Fibroblast of upper back skin (primary cell): ENCODE measurements around the gene CNPY4.
"Not testable (repeated sequence)": the region's sequence is repeated elsewhere in the genome, so short reads cannot be mapped to it uniquely, and the experiment has no call there.

ENCODE experiments used
- DNase-seq: peaks from one replicate; pipeline ENCODE4 v3.0.0-alpha.2; 2013

The CNPY4 gene

DNA sequence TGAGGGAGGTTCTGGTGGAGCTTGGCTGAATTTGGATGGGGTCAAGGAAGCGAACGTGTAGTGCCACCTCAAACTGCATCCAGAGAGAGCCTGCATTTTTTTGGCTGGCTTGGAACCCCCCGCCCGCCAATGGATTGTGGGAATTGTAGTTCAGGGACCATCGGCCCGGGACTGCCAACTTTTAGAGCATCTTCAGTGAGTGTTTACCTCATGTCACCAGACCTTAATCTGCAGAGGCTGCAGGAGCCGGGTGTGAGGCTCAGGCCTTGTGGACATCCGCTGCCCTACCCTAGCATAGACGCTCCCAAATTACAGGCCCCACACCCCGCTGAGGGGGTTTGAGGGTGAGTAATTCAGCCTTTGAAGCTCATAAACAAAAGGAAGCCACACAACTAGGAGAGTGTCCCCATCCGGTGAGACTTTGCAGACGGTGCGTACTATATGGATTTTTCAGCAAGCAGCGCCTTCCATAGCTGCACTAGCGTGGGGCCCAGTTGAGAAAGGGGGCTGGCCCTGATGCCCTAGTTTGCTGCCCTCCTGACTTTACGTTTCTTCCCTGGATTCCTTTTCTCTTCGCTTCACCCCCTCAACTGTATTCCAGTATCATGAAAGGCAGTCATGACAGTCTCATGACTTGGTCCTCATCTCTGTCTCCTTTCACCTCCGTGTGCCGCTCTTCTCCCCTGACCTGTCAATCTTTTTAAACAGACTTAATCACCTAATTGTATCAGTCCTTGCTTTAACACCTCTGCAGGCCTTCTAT, 717 bp downstream of the CNPY4 start:
- peak; percentile 65 for DNase-seq

DNA sequence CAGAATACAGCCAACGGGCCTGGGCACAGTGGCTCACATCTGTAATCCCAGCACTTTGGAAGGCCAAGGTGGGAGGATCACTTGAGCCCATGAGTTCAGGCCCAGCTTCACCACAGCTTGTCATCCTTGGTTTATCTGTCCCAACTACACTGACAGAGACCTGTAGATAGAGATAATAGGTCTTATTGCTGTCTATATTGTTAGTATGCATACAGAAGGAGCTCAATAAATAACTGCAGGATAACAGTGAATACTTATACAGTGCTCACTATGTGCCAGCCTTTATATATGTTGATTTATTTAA, 1.3 kb downstream of the CNPY4 start:
- DNase-seq = no peak

DNA sequence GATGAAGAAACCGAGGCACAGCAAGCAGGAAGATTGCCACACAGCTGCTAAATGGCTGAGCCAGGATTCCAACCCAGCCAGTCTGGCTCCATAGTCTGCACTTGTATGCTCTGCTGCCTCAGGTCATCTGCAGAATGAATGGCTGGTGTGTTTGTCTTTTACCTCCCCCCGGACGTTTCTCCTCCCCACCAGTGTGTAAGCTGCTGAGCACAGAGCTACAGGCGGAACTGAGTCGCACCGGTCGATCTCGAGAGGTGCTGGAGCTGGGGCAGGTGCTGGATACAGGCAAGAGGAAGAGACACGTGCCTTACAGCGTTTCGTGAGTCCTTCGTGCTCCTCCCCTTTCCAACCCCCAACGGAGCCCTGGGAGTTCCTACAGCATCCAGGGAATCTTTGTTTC, 2.6 kb downstream of the CNPY4 start:
- no peak for DNase-seq

DNA sequence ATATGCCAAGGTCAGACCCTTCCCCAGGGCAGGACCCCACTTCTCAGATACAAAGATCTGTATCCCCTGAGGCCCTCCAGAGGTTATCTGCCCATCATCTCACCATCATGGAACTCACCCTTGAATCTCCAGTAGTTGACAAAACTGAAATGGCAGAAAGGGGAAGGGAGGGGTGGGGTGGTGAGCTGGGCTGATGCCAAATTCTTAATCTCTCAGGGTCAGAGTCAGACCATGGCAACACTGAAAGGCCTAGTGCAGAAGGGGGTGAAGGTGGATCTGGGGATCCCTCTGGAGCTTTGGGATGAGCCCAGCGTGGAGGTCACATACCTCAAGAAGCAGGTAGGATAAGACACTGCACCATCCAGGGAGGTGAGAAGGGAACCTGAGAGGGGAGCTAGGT, 3.1 kb downstream of the CNPY4 start:
- DNase-seq = no peak

DNA sequence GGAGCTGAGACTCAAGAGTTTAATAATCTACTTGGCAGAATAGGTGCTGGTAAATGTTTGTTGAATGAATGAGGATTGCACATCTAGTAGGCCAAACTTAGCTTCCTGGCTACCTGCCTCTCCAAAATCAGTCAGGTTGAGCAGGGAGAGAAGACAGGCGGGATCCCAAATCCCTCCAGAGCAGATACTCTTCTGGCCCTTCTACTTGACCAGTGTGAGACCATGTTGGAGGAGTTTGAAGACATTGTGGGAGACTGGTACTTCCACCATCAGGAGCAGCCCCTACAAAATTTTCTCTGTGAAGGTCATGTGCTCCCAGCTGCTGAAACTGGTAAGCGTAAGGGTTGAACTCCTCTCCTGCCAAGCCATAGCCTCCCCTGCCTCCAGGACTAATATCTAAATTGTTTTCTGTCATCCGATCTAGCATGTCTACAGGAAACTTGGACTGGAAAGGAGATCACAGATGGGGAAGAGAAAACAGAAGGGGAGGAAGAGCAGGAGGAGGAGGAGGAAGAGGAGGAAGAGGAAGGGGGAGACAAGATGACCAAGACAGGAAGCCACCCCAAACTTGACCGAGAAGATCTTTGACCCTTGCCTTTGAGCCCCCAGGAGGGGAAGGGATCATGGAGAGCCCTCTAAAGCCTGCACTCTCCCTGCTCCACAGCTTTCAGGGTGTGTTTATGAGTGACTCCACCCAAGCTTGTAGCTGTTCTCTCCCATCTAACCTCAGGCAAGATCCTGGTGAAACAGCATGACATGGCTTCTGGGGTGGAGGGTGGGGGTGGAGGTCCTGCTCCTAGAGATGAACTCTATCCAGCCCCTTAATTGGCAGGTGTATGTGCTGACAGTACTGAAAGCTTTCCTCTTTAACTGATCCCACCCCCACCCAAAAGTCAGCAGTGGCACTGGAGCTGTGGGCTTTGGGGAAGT, 5.1 kb downstream of the CNPY4 start:
- DNase-seq = no peak

DNA sequence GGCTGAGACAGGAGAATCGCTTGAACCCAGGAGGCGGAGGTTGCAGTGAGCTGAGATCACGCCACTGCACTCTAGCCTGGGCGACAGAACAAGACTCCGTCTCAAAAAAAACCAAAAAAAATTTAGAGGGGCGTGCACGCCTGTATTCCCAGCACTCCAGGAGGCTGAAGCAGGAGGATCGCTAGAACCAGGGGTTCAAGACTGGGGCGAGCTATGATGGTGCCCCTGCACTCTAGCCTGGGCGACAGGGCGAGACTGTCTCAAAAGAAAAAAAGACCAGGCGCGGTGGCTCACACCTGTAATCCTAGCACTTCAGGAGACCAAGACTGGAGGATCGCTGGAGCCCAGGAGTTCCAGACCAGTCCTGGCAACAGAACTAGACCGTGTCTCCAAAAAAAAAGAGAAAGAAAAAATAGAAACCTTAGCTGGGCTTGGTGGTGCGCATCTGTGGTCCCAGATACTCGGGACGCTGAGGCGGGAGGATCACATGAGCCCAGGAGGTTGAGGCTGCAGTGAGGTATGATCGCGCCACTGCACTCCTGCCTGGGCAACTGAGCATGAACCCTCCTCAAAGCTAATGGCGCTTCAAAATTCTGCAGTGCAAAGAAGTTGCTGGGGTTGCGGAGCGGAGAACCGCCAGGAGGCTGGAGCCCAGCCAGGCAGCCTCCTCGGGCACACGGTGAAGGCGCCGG, 7.0 kb downstream of the CNPY4 start:
- DNase-seq = no peak

DNA sequence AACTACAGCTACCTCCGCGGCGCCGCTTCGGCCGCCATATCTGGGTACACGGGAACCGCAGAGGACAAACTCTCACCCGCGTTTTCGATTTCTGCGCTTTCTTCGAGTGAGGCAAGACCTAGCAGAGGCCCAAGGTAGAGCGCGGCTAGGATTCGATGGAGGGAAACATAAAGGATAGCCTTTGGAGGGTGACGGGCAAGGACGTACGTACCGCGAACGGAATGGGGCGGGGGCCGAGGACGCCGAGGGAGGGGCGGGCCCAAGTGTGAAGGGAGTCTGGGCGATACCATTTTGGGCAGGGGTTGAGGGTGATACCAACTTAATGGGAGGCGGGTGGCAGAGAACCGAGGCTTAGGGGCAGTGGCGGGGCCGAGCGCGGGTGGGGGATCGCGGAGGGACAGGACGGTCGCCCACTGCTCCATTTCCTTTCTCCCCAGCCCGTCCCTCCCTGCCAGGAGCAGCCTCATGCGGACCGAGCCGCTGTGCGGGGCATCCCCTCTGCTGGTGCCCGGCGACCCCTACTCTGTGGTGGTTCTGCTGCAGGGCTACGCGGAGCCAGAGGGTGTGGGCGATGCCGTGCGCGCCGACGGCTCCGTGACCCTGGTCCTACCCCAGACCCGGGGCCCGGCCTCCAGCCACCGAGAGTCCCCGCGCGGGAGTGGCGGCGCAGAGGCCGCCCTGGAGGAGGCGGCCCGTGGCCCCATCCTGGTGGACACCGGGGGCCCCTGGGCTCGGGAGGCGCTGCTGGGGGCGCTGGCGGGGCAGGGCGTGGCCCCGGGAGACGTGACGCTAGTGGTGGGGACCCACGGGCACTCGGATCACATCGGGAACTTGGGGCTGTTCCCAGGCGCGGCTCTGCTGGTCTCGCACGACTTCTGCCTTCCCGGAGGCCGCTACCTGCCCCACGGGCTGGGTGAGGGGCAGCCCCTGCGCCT, 7.8 kb downstream of the CNPY4 start, which contains the start of gene MBLAC1:
Gene MBLAC1 (plus strand): TSS at position 37 of the 935 bp plus-strand sequence. CDS start 429 bp downstream, at position 466.
- peak; percentile 91 for DNase-seq

DNA sequence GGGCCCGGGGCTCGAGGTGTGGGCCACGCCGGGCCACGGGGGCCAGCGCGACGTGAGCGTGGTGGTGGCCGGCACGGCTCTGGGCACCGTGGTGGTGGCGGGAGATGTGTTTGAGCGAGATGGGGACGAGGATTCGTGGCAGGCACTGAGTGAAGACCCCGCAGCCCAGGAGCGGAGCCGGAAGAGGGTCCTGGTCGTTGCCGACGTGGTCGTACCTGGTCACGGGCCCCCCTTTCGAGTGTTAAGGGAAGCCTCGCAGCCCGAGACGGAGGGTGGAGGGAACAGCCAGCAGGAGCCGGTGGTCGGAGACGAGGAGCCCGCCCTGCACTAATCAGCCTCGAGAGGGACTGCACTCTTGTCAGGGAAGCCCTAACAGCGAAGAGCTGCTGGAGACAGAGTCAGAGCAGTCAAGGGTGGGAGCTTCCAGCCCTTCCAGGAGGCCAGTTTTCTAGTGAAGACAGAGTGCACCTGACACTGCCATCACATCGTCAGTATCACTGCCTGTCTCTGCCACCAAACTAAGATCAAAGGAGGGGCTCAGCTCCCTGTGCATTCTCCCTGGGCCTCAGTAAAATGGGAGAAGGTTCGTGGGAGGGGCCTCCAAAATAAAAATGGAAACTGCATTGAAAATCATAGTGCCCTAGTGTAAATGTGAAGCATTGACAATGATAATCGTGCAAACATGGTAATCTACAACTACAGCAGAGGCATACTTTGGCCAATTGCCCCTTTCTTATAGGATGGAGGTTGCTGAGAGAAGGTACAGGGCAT, 8.6 kb downstream of the CNPY4 start:
- DNase-seq = peak; percentile 12

DNA sequence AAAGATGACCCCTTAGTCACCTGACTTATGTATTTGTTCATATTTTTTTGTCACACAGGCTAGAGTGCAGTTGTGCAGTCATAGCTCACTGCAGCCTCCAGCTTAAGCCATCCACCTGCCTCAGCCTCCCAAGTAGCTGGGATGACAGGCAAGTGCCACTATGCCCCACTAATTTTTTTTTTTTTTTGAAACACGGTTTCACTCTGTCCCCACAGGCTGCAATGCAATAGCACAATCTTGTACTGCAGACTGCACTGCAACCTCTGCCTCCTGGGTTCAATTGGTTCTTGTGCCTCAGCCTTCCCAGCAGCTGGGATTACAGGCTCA, 9.2 kb downstream of the CNPY4 start:
- no peak for DNase-seq

DNA sequence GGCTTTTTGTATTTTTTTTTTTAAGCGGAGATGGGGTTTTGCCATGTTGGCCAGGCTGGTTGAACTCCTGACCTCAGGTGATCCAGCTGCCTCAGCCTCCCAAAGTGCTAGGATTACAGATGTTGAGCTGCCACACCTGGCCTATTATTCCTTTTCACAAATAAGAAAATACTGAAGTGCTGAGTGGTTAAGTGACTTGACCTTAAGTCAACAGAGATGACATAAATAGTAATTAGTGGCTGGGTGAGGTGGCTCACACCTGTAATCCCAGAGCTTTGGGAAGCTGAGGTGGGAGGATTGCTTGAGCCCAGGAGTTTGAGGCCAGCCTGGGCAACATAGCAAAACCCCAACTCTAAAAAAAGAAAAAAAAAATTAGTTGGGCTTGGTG, 10.8 kb downstream of the CNPY4 start:
- not testable (repeated sequence) for DNase-seq

DNA sequence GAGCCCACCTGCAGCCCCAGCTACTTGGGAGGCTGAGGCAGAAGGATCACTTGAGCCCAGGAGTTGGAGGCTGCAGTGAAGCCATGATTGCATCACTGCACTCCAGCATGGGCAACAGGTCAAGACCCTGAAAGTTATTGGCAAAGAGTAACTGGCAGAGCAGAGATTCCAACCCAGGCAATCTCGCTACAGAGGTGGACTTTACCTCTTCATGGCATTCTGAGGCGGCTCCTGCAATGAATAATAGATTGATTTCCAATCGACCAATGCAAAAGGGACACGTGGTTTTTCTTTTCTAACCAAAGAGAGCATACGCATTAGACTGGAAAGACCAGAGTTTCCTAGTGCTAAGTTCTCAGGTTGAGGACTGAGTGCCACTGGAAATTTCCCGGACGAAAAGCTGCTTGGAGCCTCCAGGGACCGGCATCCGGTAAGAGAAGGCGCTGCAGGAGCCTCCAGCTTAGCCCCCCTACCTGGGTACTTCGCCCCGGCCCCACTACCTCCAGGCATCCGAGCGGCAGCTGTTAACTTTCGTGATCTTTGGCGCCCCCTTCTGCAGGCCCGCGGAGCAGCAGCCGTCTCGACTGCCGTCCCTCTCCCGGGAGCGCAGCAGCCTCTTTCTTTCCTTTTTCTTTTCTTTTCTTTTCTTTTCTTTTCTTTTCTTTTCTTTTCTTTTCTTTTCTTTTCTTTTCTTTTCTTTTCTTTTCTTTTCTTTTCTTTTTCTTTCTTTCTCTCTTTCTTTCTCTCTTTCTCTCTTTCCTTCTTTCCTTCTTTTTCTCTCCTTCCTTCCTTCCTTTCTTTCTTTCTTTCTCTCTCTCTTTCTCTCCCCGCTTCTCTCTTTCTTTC, 11.4 kb downstream of the CNPY4 start:
- DNase-seq = peak; percentile 49

DNA sequence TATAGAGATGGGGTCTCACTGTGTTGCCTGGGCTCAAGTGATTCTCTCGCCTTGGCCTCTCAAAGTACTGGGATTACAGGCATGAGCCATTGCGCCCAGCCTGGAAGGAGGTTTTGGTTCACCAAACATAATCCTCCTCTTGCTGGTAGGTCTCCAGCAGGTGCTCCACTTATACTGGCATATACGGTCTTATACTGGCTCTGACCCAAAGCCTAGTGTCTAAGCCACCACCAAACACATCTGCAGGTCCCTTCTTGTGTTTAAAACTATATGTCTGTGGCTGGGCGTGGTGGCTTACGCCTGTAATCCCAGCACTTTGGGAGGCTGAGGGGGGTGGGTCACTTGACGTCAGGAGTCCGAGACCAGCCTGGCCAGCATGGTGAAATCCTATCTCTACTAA, 12.7 kb downstream of the CNPY4 start:
- no peak for DNase-seq

DNA sequence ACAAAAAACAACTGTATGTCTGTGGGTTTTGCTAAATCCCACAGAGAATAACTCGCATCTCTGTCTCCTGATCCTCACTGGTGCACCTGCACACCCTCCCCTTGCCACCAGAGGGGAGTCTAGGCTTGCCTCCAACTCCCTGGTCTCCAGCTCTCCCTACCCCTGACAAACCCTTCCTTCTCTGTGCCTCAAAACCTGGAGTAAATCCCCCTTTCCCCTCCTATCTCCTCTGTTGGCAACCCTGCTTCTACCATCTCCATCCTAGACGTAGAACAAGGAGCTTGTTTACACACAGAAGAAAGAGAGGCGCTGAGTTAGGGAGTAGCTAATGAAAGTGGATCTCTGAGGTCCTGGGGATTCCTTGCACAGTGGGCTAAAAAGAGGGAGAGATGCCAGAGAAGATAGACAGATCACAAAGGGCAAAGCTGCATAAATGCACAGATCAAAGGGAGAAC, 13.3 kb downstream of the CNPY4 start:
- DNase-seq = peak; percentile 62

DNA sequence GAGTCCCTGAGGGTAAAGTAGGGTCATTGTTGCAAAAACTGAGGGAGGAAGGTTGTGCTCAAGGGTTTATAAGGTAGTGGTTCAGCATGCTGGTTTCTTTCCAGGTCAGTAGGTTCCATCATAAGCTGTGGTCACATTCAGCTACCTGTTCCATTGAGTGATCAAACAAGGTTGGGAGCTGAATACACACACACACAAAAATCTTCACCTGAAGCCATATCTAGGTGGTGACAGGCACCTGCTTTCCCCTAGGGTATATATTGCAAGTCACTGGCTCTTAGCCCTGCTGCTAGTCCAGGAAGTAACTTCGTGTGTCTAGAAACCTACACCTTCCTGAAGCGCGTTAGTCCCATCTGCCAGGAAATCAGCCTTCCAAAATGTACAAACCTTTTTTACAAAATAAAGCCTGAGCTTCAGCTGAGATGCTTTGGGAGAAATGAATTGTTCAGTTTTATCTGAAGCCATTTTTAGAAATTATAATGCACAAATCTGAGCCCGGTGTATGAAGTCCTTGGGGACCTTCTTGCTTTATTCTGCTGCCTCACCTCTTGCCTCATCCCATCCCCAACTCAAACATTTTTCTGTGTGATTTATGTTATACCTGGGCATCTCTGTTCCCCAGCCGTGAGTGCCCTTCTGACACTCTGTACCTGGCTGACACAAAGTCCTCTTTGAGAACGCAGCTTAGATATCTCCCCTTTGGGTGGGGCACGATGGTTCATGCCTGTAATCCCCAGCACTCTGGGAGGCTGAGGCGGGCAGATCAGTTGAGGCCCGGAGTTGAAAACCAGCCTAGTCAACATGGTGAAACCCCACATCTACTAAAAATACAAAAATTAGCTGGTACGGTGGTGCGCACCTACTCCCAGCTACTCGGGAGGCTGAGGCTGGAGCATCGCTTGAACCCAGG, 18.7 kb downstream of the CNPY4 start:
- no peak for DNase-seq

DNA sequence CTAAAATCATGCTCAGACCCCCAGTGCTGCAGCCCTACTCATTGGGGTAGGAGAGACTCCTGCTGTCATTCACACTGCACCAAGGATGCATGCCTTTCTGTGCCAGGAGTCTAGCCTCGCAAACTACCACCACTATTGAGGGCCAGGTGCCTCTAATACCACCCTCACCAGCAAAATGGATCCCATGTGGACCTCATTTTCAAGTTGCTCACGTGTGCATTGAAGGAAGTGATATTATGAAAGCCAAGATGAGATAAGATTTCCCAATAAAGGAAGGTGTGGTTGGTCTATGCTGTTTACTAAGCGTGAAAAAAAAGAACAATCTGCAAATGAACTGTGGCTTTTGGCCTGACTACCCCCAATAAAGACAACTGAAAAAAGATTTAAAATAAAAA, 22.1 kb downstream of the CNPY4 start:
- DNase-seq = no peak

DNA sequence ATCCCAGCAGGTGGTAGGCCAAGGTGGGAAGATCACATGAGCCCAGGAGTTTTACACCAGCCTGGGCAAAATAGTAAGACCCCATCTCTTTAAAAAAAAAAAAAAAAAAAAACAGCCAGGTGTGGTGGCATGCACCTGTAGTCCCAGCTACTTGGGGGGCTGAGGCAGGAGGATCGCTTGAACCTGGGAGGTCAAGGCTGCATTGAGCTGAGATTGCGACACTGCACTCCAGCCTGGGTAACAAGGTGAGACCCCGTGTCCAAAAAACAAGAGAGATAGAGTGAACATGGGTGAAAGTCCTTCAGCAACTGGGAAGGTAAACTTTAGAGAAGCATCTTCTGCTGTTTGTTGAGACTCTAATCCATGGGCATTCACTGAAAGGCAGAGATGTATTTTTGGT, 23.0 kb downstream of the CNPY4 start:
- no peak for DNase-seq

DNA sequence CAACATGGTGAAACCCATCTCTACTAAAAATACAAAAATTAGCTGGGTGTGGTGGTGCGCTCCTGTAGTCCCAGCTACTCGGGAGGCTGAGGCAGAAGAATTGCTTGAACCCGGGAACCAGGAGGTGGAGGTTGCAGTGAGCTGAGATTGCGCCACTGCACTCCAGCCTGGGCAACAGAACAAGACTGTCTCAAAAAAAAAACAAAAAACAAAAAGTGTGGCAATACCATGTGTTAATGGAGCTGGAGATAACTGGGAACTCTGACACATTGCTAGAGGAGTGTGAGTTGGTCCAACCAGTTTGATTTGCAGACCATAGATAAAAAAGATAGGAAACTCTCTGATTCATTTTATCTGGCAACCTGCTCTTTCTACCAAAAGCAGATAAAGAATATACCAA, 26.9 kb downstream of the CNPY4 start:
- DNase-seq = not testable (repeated sequence)

DNA sequence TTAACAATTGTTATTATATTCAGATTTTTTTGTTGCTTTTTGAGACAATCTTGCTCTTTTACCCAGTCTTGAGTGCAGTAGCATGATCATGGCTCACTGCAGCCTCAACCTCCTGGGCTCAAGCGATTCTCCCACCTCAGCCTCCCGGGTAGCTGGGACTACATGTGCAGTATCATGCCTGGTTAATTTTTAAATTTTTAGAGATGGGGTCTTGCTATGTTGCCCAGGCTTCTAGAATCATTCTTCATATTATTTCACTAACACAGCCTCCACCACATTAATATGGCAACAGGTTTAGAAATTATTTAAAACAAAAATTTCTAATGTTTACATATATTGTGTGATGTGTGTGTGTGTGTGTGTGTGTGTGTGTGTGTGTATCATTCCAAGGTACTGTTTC, 27.8 kb downstream of the CNPY4 start:
- DNase-seq = no peak

DNA sequence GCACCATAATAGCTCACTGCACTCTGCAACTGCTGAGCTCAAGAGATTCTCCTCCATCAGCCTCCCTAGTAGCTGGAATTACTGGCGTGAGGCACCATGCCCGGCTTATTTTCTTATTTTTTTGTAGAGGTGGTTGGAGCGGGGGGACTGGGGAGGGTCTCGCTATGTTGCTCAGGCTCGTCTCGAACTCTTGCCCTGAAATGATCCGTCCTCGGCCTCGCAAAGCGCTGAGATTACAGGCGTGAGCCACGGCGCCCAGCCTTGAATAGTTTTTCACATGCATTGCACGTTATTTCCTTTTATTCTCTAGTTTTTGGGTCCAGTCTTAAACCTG, 28.8 kb downstream of the CNPY4 start:
- no peak for DNase-seq
